DMS 273 (cell line): ENCODE results near the gene KCNAB1.
A peak's percentile ranks its signal among the peaks of the same experiment; 100 is the strongest.

Experiments
- DNase-seq: peaks from one replicate; lab custom pipeline; 2025; ENCODE audit not compliant: unreplicated experiment; lab: John Stamatoyannopoulos, UW

Gene KCNAB1

GRCh38 chr3:156433910-156434309 lies 313.5 kb downstream of the KCNAB1 start:
- DNase-seq, result peak; percentile 68

GRCh38 chr3:156434921-156435320 lies 314.5 kb downstream of the KCNAB1 start:
- DNase-seq, result no peak

GRCh38 chr3:156443079-156443478 lies 322.7 kb downstream of the KCNAB1 start:
- peak; percentile 36 for DNase-seq

GRCh38 chr3:156445117-156446090 lies 325.0 kb downstream of the KCNAB1 start:
- DNase-seq, result no peak

GRCh38 chr3:156448300-156448699 lies 327.9 kb downstream of the KCNAB1 start:
- peak; percentile 83 for DNase-seq

GRCh38 chr3:156449710-156450574 lies 329.6 kb downstream of the KCNAB1 start:
- DNase-seq, result peak; percentile 70

GRCh38 chr3:156455839-156456238 lies 335.5 kb downstream of the KCNAB1 start:
- DNase-seq, result no peak

GRCh38 chr3:156456771-156457224 lies 336.4 kb downstream of the KCNAB1 start:
- no peak for DNase-seq

- DNase-seq, result no peak
Measured at GRCh38 chr3:156459434-156459833, 339.1 kb downstream of the KCNAB1 start.

GRCh38 chr3:156460206-156460611 lies 339.8 kb downstream of the KCNAB1 start:
- no peak for DNase-seq

GRCh38 chr3:156461889-156462288 lies 341.5 kb downstream of the KCNAB1 start:
- no peak for DNase-seq

- no peak for DNase-seq
Measured at GRCh38 chr3:156463123-156463522, 342.7 kb downstream of the KCNAB1 start.

- DNase-seq, result no peak
Measured at GRCh38 chr3:156465194-156465593, 344.8 kb downstream of the KCNAB1 start.

- no peak for DNase-seq
Measured at GRCh38 chr3:156469456-156469855, 349.1 kb downstream of the KCNAB1 start.

- DNase-seq, result peak; percentile 21
Measured at GRCh38 chr3:156471431-156471830, 351.1 kb downstream of the KCNAB1 start.

GRCh38 chr3:156472150-156472549 lies 351.8 kb downstream of the KCNAB1 start:
- peak; percentile 42 for DNase-seq

- DNase-seq, result peak; percentile 21
Measured at GRCh38 chr3:156472684-156473083, 352.3 kb downstream of the KCNAB1 start.

GRCh38 chr3:156473341-156473740 lies 353.0 kb downstream of the KCNAB1 start:
- peak; percentile 55 for DNase-seq

GRCh38 chr3:156474560-156475389 lies 354.4 kb downstream of the KCNAB1 start:
- DNase-seq, result peak; percentile 55

GRCh38 chr3:156477323-156477722 lies 356.9 kb downstream of the KCNAB1 start:
- peak; percentile 27 for DNase-seq

GRCh38 chr3:156478891-156479290 lies 358.5 kb downstream of the KCNAB1 start:
- peak; percentile 96 for DNase-seq
